Measurements from ENCODE around the gene SH2D6.
"Not testable (repeated sequence)": the region's sequence is repeated elsewhere in the genome, so short reads cannot be mapped to it uniquely, and the experiment has no call there.

The SH2D6 gene

GRCh38 chr2:85468704-85469349 lies 50.3 kb downstream of the SH2D6 start:
- no peak for DNase-seq (ENCODE audit: low read depth in 3 of 3)

- no peak for DNase-seq (ENCODE audit: low read depth in 3 of 3)
These were observed 52.6 kb downstream of the SH2D6 start for GRCh38 chr2:85470850-85471800.

GRCh38 chr2:85472261-85472660 lies 53.7 kb downstream of the SH2D6 start:
- no peak for DNase-seq (ENCODE audit: low read depth in 3 of 3)

- no peak for DNase-seq (ENCODE audit: low read depth in 3 of 3)
These were observed 57.4 kb downstream of the SH2D6 start for GRCh38 chr2:85475799-85476490.

GRCh38 chr2:85476624-85477023 lies 58.1 kb downstream of the SH2D6 start:
- no peak for DNase-seq (ENCODE audit: low read depth in 3 of 3)

- DNase-seq (ENCODE audit: low read depth in 3 of 3) = no peak
These were observed 59.4 kb downstream of the SH2D6 start for GRCh38 chr2:85477884-85478283.

- DNase-seq (ENCODE audit: low read depth in 3 of 3) = no peak
These were observed 63.6 kb downstream of the SH2D6 start for GRCh38 chr2:85481818-85482777.

GRCh38 chr2:85484615-85485014 lies 66.1 kb downstream of the SH2D6 start:
- DNase-seq (ENCODE audit: low read depth in 3 of 3) = not testable (repeated sequence)

GRCh38 chr2:85485815-85486214 lies 67.3 kb downstream of the SH2D6 start:
- no peak for DNase-seq (ENCODE audit: low read depth in 3 of 3)

All from stimulated activated CD4-positive, alpha-beta T cell treated with anti-CD3 and anti-CD28 coated beads, TNF-alpha, amount 100 ng/mL, for 24 hours (primary cell).